Upper lobe of right lung (tissue), 1 donor: ENCODE data around the gene WWP2. TPM values are rescaled to one million over a fixed set of nuclear protein-coding genes. Genes with fewer than 3 reads are reported as not detected.
"Not testable (repeated sequence)": the region's sequence is repeated elsewhere in the genome, so short reads cannot be mapped to it uniquely, and the experiment has no call there.

Experiments used
- ATAC-seq: fragments of 200-7000 bp; cut with Tn5 transposase; one replicate; pipeline ENCODE4 v1.9.1; 2020; ENCODE audit warnings: mild to moderate bottlenecking, moderate library complexity
- DNase-seq: peaks from one replicate; pipeline ENCODE4 v3.0.0-alpha.2; 2020
- H3K27ac ChIP-seq: fragments of 200-600 bp; one replicate; pipeline ENCODE4 v1.8.0; 2022
- H3K27me3 ChIP-seq: fragments of 200-600 bp; one replicate; pipeline ENCODE4 v1.8.0; 2022; ENCODE audit warnings: mild to moderate bottlenecking
- H3K36me3 ChIP-seq: fragments of 200-600 bp; one replicate; pipeline ENCODE4 v1.8.0; 2022
- H3K4me1 ChIP-seq: fragments of 200-600 bp; one replicate; pipeline ENCODE4 v1.8.0; 2022
- H3K4me3 ChIP-seq: fragments of 200-600 bp; one replicate; pipeline ENCODE4 v1.8.0; 2022; ENCODE audit warnings: mild to moderate bottlenecking
- H3K9me3 ChIP-seq: fragments of 200-600 bp; one replicate; pipeline ENCODE4 v1.8.0; 2022
- CTCF ChIP-seq: fragments of 200-600 bp; IDR thresholded peaks from one replicate; pipeline ENCODE4 v1.8.0; 2022; ENCODE audit warnings: antibody characterized with exemption
- intact Hi-C: fragments of 100-400 bp; cut with DNase I; formaldehyde crosslinking; loops from one replicate; pipeline ENCODE4 v1.11.0; 2022
- total RNA-seq: library from RNA; stranded (reverse); fragmentation: NEBNext Ultra II Directional; extraction: Animal tissue kit (Norgen Biotek cat#: 25700); gene quantifications from one replicate; pipeline ENCODE4 v1.2.1, GENCODE V29; 2021
- donor health status: DM: no; HTN: yes; CAD: no; lungs with severe emphysema.

WWP2 gene
- total RNA-seq, 1 donor from 2014 or later, result 71.9 TPM

GRCh38 chr16:69727916-69728270 is 34.2 kb upstream of the WWP2 start:
- peak; percentile 87 for DNase-seq
- intact Hi-C loops, result no loop called here

GRCh38 chr16:69729030-69729429 is 33.1 kb upstream of the WWP2 start:
- intact Hi-C loops, H3K9me3 ChIP-seq, H3K27ac ChIP-seq, DNase-seq, H3K4me3 ChIP-seq, H3K36me3 ChIP-seq, ATAC-seq, H3K27me3 ChIP-seq: not testable (repeated sequence)
- H3K4me1 ChIP-seq, result peaks cover 17% of the 10 kb centered on the region

More at GRCh38 chr16:69727916-69728270, 34.2 kb upstream of the WWP2 start:
- Histone ChIP-seq H3K4me1 (peaks cover 17% of the 10 kb centered on the region), H3K9me3 (no peaks in the 10 kb centered on the region), H3K36me3 (no peaks in the 10 kb centered on the region), H3K27ac (peak overlapping the region; percentile 88), H3K4me3 (peak overlapping the region; percentile 67), H3K27me3 (no peaks in the 10 kb centered on the region)
- ATAC-seq, result peak; percentile 33
- no peak for TF ChIP-seq CTCF

DNA sequence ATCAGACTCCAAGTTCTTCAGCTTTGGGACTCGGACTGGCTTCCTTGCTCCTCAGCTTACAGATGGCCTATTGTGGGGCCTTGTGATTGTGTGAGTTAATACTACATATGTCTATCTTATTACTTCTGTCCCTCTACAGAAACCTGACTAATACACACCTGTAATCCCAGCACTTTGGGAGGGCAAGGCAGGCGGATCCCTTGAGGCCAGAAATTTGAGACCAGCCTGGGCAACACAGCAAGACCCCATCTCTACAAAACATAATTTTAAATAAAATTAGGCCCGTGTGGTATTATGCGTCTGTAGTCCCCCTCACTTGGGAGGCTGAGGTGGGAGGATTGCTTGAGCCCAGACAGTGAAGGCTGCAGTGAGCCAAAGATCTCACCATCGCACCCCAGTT is 30.9 kb upstream of the WWP2 start:
- H3K4me1 ChIP-seq, H3K27me3 ChIP-seq, H3K36me3 ChIP-seq, H3K4me3 ChIP-seq, ATAC-seq, H3K27ac ChIP-seq, H3K9me3 ChIP-seq, intact Hi-C loops, DNase-seq: not testable (repeated sequence)

GRCh38 chr16:69732101-69732500 is 30.0 kb upstream of the WWP2 start:
- Histone ChIP-seq H3K27ac (no peak overlapping the region), H3K36me3 (no peaks in the 10 kb centered on the region), H3K4me3 (no peak overlapping the region), H3K4me1 (peaks cover 9% of the 10 kb centered on the region), H3K9me3 (no peaks in the 10 kb centered on the region), H3K27me3 (no peaks in the 10 kb centered on the region)
- DNase-seq (no peak), ATAC-seq (no peak)
- no peak for TF ChIP-seq CTCF
- intact Hi-C loops, result no loop called here

GRCh38 chr16:69741519-69741918 is 20.6 kb upstream of the WWP2 start:
- H3K27ac ChIP-seq, result no peak overlapping the region
- H3K4me1 ChIP-seq, result peaks cover 5% of the 10 kb centered on the region
- ATAC-seq (peak; percentile 18), DNase-seq (no peak)
- intact Hi-C loops, result no loop called here
- no peak for TF ChIP-seq CTCF
- H3K4me3 ChIP-seq, result no peak overlapping the region
- peaks cover 63% of the 10 kb centered on the region for H3K36me3 ChIP-seq
- no peaks in the 10 kb centered on the region for H3K27me3 ChIP-seq
- H3K9me3 ChIP-seq, result no peaks in the 10 kb centered on the region

GRCh38 chr16:69741951-69742904 is 19.9 kb upstream of the WWP2 start:
- H3K27me3 ChIP-seq, result no peaks in the 10 kb centered on the region
- H3K4me3 ChIP-seq, result no peak overlapping the region
- peaks cover 5% of the 10 kb centered on the region for H3K4me1 ChIP-seq
- no peaks in the 10 kb centered on the region for H3K9me3 ChIP-seq
- intact Hi-C loops, result no loop called here
- TF ChIP-seq CTCF, result no peak
- peak; percentile 83 for DNase-seq
- H3K27ac ChIP-seq, result no peak overlapping the region
- peaks cover 69% of the 10 kb centered on the region for H3K36me3 ChIP-seq
- ATAC-seq, result peak; percentile 39
